IPS-11a (cell line): ENCODE measurements around the gene CFAP90.

Experiments used
- H3K4me3 ChIP-seq: one replicate; pipeline ENCODE4 v1.5.1; 2013; ENCODE audit warnings: low read depth, low read length, control low read depth

CFAP90 gene

DNA sequence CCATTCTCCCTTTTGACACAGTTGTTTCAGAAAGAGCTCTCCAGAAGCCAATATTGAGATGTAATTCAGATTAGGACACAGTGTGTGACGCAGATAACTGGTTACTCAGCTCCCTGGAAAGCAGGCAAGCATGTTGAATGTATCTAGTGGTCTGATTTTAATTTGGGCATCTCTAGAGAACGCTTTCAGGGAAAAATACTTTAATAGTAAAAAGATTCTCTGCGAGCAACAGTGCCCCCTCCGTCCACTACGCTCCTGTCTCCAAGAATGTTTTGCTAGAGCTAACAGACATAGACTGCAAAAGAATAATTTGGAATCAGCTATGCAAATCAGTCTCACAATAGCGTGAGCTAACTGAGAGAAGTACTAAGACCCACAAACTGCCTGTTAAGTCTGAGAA lies 23.3 kb downstream of the CFAP90 start:
- no peak overlapping the region for H3K4me3 ChIP-seq

GRCh38 chr5:7825630-7826029 lies 25.3 kb downstream of the CFAP90 start:
- H3K4me3 ChIP-seq = no peak overlapping the region

DNA sequence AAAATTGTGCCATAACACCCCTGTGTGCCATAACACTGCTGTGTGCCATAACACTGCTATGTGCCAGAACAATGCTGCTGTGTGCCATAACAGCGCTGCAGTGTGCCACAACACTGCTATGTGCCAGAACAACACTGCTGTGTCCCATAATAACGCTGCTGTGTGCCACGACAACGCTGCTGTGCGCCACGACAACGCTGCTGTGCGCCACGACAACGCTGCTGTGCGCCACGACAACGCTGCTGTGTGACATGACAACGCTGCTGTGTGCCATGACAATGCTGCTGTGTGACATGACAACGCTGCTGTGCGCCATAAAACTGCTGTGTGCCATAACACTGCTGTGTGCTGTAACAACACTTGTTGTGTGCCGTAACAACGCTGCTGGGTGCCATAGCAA lies 25.9 kb downstream of the CFAP90 start:
- no peak overlapping the region for H3K4me3 ChIP-seq

DNA sequence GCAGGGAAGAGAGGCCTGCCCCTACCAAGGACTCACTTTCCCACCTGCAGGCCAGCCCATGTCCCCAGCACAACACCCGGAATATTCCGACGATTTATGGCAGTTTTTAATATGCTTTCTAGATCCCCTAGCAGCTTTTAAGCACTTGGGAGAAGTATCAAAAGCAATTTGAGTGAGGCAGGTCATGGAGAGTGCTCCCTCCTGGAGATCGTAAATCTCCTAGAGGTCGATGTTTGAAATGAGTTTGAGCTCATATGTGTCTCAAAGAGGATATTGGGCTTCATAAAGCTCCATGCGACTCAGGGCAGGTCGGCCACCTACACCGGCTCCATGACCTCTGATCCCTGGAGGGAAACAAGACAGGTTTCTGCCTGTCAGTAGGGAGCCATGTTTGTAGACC lies 27.3 kb downstream of the CFAP90 start:
- H3K4me3 ChIP-seq = no peak overlapping the region

DNA sequence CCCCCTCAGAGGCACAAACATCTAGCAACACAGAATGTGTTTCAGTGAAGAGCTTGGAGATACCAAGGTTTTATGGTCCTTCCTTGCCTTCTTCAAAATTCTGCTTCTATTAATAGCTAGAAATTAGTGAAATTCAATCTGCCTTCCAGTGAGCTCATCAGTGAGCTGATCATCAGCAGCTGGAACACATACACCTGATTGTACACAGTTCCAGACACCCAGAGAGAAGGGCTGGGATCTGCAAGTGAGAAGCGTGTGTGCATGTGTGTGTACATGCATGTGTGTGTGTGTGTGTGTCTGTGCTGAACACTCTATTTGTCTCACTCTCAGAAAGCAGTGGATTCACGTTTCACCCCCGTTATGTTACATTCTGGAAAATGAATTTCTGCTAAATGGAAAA lies 28.5 kb downstream of the CFAP90 start:
- H3K4me3 ChIP-seq = no peak overlapping the region

- no peak overlapping the region for H3K4me3 ChIP-seq
Measured at GRCh38 chr5:7816535-7816901, 34.4 kb downstream of the CFAP90 start.

DNA sequence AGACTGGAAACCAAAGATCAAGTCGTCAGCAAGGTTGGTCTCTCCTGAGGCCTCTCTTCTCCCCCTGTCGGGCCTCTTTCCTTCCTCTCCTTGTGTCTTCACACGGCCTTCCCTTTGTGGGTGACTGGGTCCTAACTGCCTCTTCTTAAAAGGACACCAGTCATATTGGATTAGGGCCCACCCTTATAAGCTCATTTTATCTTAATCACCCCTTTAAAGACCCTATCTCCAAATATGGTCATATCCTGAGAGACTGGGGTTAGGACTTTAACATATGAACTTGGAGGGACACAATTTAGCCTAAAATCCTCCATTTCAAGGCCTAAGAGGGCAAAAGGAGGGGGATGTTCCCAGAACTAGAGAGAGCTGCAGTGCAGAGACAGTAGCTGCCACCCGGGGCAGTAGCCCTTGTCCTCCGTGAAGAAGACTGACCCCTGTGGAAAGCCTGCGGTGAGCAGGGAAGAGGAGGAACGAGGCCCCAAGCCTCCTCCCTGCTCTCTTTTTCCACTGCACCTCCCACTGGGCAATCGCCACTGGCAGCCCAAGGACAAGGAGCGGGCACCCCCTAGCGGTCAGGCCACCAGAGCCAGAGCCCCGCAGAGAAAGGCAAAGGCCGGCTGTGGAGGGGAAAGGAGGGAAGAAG lies 34.9 kb downstream of the CFAP90 start:
- no peak overlapping the region for H3K4me3 ChIP-seq

DNA sequence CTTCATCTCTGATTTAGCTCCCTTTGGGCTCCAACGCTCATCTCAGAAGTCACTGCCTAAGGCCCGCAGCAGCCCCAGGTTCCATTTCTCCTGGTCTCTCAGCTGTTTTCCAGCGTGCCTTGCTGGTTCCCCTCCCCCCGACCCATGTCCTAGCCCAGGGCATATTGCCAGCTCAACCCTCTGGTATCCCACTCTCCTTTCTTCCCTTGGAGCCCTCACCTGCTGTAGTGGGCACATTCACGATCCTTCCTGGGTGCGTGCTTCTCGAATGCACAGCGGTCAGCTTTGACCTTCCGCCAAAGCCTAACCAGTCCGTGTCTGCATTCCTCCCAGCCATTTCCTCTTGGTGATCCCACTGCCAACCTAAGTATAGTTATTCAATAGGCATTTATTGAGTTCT lies 36.1 kb downstream of the CFAP90 start:
- H3K4me3 ChIP-seq = no peak overlapping the region

- H3K4me3 ChIP-seq = no peak overlapping the region
Measured at GRCh38 chr5:7813576-7813975, 37.4 kb downstream of the CFAP90 start.

DNA sequence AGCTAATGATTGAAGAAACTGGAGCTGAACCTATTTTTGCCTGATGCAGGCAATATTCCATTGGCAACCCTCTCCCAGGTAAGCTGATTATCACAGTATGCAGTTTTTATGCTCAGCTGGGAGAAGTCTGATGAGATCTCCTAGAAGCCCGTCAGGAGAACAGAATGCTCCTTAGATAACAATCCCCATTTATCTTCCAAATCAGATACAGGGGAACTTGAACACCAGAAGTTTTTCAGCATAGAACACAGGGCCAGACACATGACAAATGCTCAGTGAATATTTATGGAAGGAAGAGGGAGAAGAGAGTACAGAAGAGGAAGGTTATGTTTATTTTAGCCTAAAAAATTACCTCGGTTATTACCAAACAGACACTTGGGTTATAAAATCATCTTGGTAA lies 37.9 kb downstream of the CFAP90 start:
- no peak overlapping the region for H3K4me3 ChIP-seq

DNA sequence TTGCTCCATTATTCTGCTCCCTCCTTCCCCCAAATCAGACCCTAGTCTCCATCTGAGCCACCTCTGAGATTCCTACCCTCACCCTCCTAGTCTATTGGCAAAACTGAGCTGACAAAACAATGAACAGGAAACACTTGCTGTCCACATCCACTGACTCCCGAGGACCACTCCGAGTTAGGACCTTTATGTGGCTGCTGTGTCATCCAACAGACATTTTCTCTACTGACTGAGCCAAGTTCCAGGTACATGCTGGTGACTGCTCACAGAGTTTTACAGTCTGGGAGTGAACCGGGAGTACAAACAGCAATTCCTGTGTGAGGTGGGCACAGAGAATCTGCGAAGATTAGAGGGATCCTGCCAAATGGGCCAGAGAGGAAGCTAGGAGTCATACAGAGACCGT lies 39.2 kb downstream of the CFAP90 start:
- H3K4me3 ChIP-seq = no peak overlapping the region

GRCh38 chr5:7808998-7809397 lies 41.9 kb downstream of the CFAP90 start:
- H3K4me3 ChIP-seq = no peak overlapping the region

- no peak overlapping the region for H3K4me3 ChIP-seq
Measured at GRCh38 chr5:7805379-7805778, 45.6 kb downstream of the CFAP90 start.

DNA sequence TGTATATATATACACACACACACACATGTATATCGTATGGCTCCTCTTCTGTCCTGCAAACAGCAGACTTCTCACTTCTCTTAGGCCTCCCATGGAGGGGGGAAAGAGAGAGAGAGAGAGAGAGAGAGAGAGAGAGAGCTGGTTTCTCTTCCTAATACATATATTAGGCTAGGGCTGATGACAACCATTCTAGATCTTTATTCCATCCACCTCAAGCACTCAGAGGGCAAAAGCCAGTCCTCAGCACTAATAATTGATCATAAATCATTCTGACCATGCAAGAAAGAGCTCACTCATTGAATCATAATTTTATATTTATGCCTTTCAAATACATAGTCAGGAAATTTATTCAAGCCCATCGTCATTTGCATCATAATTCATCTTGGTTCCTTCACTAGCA lies 47.0 kb downstream of the CFAP90 start:
- no peak overlapping the region for H3K4me3 ChIP-seq

DNA sequence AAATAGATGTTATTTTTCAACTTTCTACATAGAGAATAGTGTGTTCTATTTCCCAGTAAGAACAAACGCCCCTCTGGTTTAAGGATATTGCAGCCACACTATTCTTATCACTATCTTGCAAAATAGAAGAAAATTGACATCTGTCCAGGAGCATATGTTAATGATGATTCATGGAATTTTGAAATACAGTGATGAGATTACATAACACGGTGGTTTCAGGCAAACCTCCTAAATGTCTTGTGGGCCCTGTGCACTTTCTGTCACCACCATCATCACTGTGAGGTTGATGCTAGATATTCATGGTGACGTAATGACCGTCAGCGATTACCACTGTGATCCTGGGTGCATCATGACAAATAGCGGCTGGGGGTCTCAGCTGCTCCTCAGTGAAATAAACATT lies 48.1 kb downstream of the CFAP90 start:
- no peak overlapping the region for H3K4me3 ChIP-seq

DNA sequence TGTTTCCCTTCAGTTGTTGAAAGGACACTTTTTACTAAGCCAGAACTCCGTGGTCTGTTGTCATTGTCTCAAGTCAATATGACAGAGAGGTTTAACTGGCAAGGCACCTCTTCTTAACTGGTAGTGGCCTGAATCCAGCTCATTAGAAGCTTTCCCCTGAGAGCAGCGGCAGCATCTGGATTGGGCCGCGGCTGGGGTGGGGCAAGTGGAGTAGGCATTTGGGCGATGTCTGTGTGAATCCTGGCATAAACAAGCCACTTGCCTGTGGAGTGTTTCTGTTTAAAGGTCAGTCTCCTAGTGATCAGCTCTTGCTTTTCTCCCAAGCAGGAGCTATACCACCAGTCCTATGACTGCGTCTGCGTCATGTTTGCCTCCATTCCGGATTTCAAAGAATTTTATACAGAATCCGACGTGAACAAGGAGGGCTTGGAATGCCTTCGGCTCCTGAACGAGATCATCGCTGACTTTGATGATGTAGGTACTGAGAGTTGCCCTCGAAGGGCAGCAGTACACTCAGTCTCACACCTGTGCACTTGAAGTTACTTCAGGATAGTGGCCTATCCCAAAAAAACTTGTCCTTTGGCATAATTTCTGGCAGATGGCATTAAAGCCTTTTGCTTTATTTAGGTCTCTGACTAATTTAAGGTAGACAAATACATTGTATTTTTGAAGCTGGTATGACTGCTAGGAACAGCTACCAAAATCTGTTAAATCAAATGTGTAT lies 48.9 kb downstream of the CFAP90 start:
- H3K4me3 ChIP-seq = no peak overlapping the region

DNA sequence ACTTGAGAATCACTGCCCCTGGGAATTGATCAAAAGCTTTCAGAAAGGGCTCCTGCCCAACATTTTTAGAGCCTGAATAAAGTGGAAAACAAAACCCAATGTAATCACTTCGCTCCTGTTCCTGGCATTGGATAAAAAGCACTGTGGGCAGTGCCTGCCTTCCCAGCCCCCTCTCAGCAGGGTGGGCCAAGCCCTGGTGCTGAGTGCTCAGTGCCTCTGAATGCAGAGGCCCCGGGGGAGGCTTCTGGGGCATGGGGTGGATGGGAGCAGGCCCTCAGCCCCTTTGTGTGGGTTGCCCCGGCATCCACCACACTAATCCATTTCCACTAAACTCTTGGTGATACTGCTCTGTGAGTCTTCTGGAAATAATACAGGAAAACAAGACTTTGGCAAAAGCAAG lies 55.6 kb downstream of the CFAP90 start:
- no peak overlapping the region for H3K4me3 ChIP-seq

GRCh38 chr5:7794823-7795222 lies 56.1 kb downstream of the CFAP90 start:
- H3K4me3 ChIP-seq = no peak overlapping the region

DNA sequence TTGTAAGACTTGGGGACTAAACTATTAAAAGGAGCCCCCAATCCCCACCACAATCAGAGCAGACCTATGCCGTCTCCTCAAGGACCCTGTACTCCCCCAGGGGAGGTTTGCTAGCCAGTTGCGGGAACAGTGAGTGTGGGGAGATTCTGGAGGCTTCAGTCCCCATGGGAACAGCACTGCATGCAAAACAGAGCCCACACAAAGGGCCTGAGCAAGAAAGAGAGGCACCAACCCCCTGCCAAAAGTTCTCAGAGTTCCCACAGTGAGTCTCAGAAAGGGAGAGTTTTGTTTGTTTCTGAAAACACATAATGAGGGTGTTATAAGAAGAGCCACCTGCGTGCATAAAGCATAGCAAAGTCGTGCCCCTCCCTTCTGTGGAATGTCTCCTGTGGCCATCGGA lies 56.6 kb downstream of the CFAP90 start:
- no peak overlapping the region for H3K4me3 ChIP-seq

- H3K4me3 ChIP-seq = no peak overlapping the region
Measured at GRCh38 chr5:7793895-7794294, 57.0 kb downstream of the CFAP90 start.

DNA sequence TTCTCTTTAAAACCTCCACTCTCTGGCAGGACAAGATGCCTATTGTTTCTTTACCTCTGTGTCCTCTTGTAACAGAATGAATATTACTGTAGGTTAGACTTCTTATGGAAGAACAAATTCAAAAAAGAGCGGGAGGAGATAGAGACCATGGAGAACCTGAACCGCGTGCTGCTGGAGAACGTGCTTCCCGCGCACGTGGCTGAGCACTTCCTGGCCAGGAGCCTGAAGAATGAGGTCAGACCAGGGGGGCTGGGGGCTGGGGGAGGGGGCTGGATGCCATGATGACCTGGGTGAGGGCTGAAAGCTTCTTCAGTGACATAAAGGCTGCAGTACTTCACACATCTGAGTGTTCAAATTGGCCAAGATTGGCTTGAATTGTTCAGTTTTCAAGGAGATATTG lies 61.4 kb downstream of the CFAP90 start:
- no peak overlapping the region for H3K4me3 ChIP-seq

DNA sequence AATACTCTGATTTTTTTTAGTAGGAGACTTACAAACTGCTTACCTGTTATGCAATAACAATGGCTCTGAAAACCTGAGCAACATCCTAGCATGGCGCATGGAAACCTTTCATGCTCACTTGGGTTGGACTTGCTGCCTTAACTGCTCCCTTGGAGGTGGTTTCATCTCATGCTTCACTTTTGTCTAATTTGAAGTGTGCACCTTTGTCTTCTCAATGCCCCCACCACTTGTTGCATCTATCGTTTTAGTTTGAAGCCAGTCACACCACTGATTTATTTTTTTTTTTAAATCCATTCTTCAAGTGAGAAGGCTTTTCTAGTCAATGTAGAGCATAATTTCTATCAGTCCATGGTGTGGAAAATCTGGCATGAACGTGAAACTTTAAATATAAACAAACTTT lies 63.2 kb downstream of the CFAP90 start:
- H3K4me3 ChIP-seq = no peak overlapping the region
